ENCODE data around the gene EPM2AIP1.

DNA sequence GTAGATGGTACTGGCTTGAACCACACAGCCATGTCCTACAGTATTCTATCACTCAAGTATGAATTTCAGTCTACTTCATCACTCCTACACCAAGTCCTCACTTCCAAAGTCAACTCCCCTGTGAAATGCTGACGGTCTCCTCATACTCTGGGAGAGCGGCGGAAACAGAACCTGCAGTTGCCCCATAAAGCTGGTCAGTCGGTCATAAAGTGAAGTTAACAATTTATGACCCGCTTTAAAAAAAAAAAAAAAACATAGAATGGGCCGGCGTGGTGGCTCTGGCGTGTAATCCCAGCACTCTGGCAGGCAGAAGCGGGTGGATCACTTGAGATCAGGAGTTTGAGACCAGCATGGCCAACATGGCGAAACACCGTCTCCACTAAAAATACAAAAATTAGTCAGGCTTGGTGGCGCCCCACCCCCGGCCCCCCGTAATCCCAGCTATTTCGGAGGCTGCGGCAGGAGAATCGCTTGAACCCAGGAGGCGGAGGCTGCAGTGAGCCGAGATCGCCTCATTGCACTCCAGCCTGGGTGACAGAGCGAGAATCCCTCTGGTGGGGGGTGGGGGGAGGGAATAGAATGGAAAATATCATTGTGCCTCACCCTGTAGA is 50.2 kb downstream of the EPM2AIP1 start:
- no peak for TF ChIP-seq CTCF (IDR thresholded peaks at IDR 0.05; ENCODE audit: extremely low read depth in 1 of 2, insufficient read depth in 1 of 2, low read depth in 1 of 2, low read length in 2 of 2)
- TF ChIP-seq MYC (IDR thresholded peaks at IDR 0.05; ENCODE audit: low read depth, low read length) = no peak
